K562 (cell line): Measurements from ENCODE around the gene NDUFS6. TPM values are rescaled to one million over a fixed set of nuclear protein-coding genes. Genes with fewer than 3 reads are reported as not detected.

Source experiments
- DMBX1 ChIP-seq: fragments of 250-450 bp; sonication (Bioruptor Pico); IDR thresholded peaks from 2 replicates; pipeline ENCODE4 v1.8.0; 2022; ENCODE audit warnings: inconsistent platforms, mild to moderate bottlenecking, moderate library complexity, borderline replicate concordance
- HMGN3 ChIP-seq: IDR thresholded peaks from 2 replicates; pipeline ENCODE4 v1.6.1; 2011; ENCODE audit warnings: borderline replicate concordance, low read depth, mild to moderate bottlenecking, mixed read lengths, low read length; ENCODE audit not compliant: insufficient read length; ENCODE audit errors: extremely low read depth
- ZNF224 ChIP-seq: sonication (generic); formaldehyde crosslinking; IDR thresholded peaks from 2 replicates; pipeline ENCODE4 v1.8.0; 2022; ENCODE audit warnings: mild to moderate bottlenecking, missing genetic modification reagents
- ZNF232 ChIP-seq: sonication (generic); formaldehyde crosslinking; IDR thresholded peaks from 2 replicates; pipeline ENCODE4 v1.8.0; 2022; ENCODE audit warnings: mild to moderate bottlenecking, missing genetic modification reagents
- polyA plus RNA-seq, 8 experiments: library from polyadenylated mRNA; depleted of rRNA in 4 of 8; stranded (reverse) in 5 of 8; unstranded in 3 of 8; fragments of >200 nt; fragmentation: Nextera tagmentation in 2 of 8; fragmentation: Illumina TruSeq in 1 of 8; extraction: Ambion mirVana in 2 of 8; extraction: Trizol in 1 of 8; gene quantifications; 2 replicates each; pipeline versions ENCODE4 v1.2.1 to v1.2.3, GENCODE V29; 2011 to 2014; ENCODE audit warnings: inconsistent platforms in 1 of 8, missing spikeins in 1 of 8
- total RNA-seq, 7 experiments: library from RNA; depleted of rRNA in 6 of 7; stranded (reverse); fragments of >200 nt in 6 of 7; fragmentation: Illumina TruSeq in 2 of 7; extraction: Trizol in 2 of 7; gene quantifications; 2 replicates each; pipeline versions ENCODE4 v1.2.1 to v1.2.3, GENCODE V29; 2011 to 2021; ENCODE audit warnings: low replicate concordance in 1 of 7
- TF ChIP-seq, protein P1 (sequence below): fragments of 450-650 bp; formaldehyde crosslinking; IDR thresholded peaks from 2 replicates; pipeline ENCODE4 v1.4.0; 2022; ENCODE audit warnings: mild to moderate bottlenecking, moderate library complexity
- TF ChIP-seq, protein P2 (sequence below): fragments of 450-650 bp; IDR thresholded peaks from 2 replicates; pipeline ENCODE4 v1.6.1; 2016; ENCODE audit warnings: antibody characterized with exemption
- TF ChIP-seq, protein P3 (sequence below), 2 experiments: IDR thresholded peaks; 2 replicates each; pipeline ENCODE4 v1.6.1; 2011; ENCODE audit warnings: borderline replicate concordance in 1 of 2, control low read depth in 1 of 2, low read depth in 1 of 2, low read length in 1 of 2, mild to moderate bottlenecking in 1 of 2, mixed read lengths in 1 of 2, moderate library complexity in 1 of 2; ENCODE audit not compliant: insufficient read depth in 1 of 2, insufficient read length in 1 of 2, poor library complexity in 1 of 2, severe bottlenecking in 1 of 2; ENCODE audit errors: extremely low read depth in 1 of 2
- TF ChIP-seq, protein P4 (sequence below): sonication (generic); formaldehyde crosslinking; IDR thresholded peaks from 2 replicates; pipeline ENCODE4 v1.8.0; 2022; ENCODE audit warnings: missing genetic modification reagents, mild to moderate bottlenecking, borderline replicate concordance
- TF ChIP-seq, protein P5 (sequence below): fragments of 250-450 bp; sonication (Bioruptor Pico); IDR thresholded peaks from 2 replicates; pipeline ENCODE4 v1.4.0; 2020

The NDUFS6 gene
- total and polyA plus RNA-seq, 9 of the 15 experiments (the other 6 are each of a cell fraction or from before 2014, with no cell fraction given) = 36.1 to 291 (median 77.0) TPM

DNA sequence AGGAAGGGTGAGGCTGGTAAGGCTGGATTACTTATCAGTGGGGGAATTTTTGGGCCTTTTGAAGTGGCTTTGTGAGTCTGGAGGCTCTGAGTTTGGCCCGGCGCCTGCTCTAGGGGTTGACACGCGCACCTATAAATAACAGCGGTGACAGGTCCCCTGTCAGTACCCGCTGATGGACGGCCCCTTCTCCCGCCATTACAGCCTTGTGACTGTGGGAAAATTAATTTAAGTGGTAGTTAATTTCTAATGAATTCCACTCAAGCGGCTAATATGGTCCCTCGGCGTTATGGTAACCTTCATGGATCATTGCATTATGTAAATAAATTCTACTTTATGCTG lies 18.0 kb upstream of the NDUFS6 start (continued):
- TF ChIP-seq, protein P1, sequence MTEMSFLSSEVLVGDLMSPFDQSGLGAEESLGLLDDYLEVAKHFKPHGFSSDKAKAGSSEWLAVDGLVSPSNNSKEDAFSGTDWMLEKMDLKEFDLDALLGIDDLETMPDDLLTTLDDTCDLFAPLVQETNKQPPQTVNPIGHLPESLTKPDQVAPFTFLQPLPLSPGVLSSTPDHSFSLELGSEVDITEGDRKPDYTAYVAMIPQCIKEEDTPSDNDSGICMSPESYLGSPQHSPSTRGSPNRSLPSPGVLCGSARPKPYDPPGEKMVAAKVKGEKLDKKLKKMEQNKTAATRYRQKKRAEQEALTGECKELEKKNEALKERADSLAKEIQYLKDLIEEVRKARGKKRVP (CRISPR knock-in tag) = no peak
- TF ChIP-seq ZNF224 (no peak), ZNF232 (CRISPR knock-in tag) (no peak), DMBX1 (CRISPR knock-in tag) (no peak), HMGN3 (no peak)
- TF ChIP-seq, protein P2, sequence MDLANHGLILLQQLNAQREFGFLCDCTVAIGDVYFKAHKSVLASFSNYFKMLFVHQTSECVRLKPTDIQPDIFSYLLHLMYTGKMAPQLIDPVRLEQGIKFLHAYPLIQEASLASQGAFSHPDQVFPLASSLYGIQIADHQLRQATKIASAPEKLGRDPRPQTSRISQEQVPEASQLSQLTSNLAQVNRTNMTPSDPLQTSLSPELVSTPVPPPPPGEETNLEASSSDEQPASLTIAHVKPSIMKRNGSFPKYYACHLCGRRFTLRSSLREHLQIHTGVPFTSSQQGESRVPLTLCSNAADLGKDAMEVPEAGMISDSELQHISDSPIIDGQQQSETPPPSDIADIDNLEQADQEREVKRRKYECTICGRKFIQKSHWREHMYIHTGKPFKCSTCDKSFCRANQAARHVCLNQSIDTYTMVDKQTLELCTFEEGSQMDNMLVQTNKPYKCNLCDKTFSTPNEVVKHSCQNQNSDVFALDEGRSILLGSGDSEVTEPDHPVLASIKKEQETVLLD = no peak
- TF ChIP-seq, protein P3, sequence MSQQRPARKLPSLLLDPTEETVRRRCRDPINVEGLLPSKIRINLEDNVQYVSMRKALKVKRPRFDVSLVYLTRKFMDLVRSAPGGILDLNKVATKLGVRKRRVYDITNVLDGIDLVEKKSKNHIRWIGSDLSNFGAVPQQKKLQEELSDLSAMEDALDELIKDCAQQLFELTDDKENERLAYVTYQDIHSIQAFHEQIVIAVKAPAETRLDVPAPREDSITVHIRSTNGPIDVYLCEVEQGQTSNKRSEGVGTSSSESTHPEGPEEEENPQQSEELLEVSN (IDR thresholded peaks at IDR 0.05; ENCODE audit: borderline replicate concordance in 1 of 2, extremely low read depth in 1 of 2, insufficient read depth in 1 of 2, insufficient read length in 1 of 2, low read depth in 1 of 2, low read length in 1 of 2, poor library complexity in 1 of 2, severe bottlenecking in 1 of 2) = peak in 1 of 2 experiments; percentile 20
- TF ChIP-seq, protein P4, sequence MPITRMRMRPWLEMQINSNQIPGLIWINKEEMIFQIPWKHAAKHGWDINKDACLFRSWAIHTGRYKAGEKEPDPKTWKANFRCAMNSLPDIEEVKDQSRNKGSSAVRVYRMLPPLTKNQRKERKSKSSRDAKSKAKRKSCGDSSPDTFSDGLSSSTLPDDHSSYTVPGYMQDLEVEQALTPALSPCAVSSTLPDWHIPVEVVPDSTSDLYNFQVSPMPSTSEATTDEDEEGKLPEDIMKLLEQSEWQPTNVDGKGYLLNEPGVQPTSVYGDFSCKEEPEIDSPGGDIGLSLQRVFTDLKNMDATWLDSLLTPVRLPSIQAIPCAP = no peak
- TF ChIP-seq, protein P5, sequence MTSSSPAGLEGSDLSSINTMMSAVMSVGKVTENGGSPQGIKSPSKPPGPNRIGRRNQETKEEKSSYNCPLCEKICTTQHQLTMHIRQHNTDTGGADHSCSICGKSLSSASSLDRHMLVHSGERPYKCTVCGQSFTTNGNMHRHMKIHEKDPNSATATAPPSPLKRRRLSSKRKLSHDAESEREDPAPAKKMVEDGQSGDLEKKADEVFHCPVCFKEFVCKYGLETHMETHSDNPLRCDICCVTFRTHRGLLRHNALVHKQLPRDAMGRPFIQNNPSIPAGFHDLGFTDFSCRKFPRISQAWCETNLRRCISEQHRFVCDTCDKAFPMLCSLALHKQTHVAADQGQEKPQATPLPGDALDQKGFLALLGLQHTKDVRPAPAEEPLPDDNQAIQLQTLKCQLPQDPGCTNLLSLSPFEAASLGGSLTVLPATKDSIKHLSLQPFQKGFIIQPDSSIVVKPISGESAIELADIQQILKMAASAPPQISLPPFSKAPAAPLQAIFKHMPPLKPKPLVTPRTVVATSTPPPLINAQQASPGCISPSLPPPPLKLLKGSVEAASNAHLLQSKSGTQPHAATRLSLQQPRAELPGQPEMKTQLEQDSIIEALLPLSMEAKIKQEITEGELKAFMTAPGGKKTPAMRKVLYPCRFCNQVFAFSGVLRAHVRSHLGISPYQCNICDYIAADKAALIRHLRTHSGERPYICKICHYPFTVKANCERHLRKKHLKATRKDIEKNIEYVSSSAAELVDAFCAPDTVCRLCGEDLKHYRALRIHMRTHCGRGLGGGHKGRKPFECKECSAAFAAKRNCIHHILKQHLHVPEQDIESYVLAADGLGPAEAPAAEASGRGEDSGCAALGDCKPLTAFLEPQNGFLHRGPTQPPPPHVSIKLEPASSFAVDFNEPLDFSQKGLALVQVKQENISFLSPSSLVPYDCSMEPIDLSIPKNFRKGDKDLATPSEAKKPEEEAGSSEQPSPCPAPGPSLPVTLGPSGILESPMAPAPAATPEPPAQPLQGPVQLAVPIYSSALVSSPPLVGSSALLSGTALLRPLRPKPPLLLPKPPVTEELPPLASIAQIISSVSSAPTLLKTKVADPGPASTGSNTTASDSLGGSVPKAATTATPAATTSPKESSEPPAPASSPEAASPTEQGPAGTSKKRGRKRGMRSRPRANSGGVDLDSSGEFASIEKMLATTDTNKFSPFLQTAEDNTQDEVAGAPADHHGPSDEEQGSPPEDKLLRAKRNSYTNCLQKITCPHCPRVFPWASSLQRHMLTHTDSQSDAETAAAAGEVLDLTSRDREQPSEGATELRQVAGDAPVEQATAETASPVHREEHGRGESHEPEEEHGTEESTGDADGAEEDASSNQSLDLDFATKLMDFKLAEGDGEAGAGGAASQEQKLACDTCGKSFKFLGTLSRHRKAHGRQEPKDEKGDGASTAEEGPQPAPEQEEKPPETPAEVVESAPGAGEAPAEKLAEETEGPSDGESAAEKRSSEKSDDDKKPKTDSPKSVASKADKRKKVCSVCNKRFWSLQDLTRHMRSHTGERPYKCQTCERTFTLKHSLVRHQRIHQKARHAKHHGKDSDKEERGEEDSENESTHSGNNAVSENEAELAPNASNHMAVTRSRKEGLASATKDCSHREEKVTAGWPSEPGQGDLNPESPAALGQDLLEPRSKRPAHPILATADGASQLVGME (CRISPR knock-in tag) = no peak
- TF ChIP-seq, all 486 proteins: peak for 7
